ENCODE data around the gene SBK3.
A peak's percentile ranks its signal among the peaks of the same experiment; 100 is the strongest.
"Not testable (repeated sequence)": the region's sequence is repeated elsewhere in the genome, so short reads cannot be mapped to it uniquely, and the experiment has no call there.

SBK3 gene

GRCh38 chr19:55539090-55539984 is 6.0 kb downstream of the SBK3 start:
- DNase-seq = no peak

- no peak for DNase-seq
Measured at GRCh38 chr19:55538132-55538531, 7.2 kb downstream of the SBK3 start.

GRCh38 chr19:55537741-55538111 is 7.6 kb downstream of the SBK3 start:
- no peak for DNase-seq

GRCh38 chr19:55536951-55537740 is 8.2 kb downstream of the SBK3 start, which contains the start of gene SBK2:
TSS of gene SBK2 (minus strand) at chr19:55537133. CDS start at chr19:55536294, 839 bp downstream.
- DNase-seq = no peak

GRCh38 chr19:55536366-55536765 is 9.0 kb downstream of the SBK3 start:
- DNase-seq = no peak

DNA sequence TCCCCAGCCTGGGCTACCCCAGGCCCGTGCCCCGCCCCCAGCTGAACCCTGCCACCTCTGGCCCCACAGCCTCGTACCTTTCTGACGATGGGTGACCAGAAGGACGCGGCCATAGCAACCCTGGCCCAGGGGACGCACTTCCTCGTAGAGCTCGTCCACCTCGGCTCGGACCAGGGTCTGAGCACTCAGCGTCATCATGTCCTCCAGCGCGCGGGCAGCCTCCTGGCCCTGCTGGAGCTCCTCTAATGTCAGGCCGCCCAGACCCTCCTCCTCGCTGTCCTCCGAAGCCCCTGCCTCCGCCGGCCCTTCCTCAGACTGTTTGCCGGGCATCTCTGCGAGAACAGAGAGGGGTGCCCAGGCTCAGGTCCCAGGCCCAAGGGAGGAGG is 9.4 kb downstream of the SBK3 start:
- DNase-seq = no peak

GRCh38 chr19:55535173-55535964 is 10.0 kb downstream of the SBK3 start:
- DNase-seq = no peak

DNA sequence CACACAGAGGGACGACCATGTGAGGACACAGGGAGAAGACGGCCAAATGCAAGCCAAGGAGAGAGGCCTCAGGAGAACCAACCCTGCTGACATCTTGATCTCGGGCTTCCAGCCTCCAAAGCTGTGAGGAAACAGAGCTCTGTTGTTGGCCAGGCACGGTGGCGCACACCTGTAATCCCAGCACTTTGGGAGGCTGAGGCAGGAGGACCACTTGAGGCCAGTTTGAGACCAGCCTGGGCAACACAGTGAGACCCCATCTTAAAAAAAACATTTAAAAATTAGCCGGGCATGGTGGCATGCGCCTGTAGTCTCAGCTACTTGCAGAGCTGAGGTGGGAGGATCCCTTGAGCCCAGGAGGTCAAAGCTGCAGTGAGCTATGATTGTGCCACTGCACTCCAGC is 11.1 kb downstream of the SBK3 start:
- not testable (repeated sequence) for DNase-seq

DNA sequence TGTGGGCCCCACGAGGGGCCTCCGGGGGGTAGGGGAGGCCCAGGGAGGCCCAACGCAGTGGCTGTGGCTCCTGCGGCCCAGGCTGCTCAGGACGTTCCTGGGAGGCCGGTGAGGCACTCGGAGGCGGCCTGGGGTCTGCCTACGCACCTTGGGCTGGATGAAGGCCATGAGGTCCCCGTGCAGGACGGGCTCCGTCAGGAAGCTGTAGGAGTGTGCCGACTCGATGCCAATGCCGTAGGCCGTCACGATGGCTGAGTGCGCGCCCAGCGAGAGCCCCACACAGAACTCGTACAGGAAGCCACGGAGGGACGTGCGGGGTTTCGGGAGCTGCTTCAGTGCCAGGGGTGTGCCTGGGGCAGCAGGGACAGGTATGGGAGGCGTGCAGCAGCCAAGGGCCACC is 14.3 kb downstream of the SBK3 start:
- DNase-seq = no peak

- no peak for DNase-seq
Measured at GRCh38 chr19:55529636-55530234, 15.6 kb downstream of the SBK3 start.

DNA sequence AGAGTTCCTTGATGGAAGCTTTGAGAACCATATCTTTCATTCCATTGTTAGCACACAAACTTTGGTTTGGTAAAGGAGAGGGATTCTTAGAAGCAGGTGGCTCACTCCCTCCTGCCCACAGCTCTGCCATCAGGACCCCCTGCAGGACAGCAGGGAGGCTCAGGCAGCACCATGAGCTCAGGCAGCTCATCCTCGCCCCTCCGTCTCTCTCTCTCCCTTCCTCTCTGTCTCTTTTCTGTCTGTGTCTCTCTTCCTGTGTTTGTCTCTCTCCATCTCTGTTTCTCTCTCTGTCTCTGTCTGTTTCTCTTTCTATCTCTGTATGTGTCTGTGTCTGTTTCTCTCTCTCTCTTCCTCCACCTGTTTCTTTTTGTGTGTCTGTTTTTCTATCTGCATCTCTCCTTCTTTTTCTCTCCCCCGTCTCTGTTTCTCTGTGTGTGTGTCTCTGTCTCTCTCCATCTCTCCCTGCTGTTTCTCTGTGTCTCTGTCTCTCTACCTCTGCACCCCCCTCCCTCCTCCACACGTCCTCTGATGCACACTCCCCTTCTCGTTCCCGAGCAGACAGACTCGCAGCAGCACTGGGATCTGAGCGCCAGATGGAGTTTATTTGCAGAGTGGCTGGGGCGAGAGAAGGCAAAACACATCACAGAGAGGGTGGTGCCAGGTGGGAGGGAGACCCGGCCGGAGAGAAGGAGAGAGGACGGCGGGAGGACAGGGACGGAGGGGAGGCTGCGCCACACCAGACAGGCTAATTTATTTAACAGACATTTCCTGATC is 17.1 kb downstream of the SBK3 start:
- no peak for DNase-seq

GRCh38 chr19:55527197-55528029 is 17.9 kb downstream of the SBK3 start:
- no peak for DNase-seq

DNA sequence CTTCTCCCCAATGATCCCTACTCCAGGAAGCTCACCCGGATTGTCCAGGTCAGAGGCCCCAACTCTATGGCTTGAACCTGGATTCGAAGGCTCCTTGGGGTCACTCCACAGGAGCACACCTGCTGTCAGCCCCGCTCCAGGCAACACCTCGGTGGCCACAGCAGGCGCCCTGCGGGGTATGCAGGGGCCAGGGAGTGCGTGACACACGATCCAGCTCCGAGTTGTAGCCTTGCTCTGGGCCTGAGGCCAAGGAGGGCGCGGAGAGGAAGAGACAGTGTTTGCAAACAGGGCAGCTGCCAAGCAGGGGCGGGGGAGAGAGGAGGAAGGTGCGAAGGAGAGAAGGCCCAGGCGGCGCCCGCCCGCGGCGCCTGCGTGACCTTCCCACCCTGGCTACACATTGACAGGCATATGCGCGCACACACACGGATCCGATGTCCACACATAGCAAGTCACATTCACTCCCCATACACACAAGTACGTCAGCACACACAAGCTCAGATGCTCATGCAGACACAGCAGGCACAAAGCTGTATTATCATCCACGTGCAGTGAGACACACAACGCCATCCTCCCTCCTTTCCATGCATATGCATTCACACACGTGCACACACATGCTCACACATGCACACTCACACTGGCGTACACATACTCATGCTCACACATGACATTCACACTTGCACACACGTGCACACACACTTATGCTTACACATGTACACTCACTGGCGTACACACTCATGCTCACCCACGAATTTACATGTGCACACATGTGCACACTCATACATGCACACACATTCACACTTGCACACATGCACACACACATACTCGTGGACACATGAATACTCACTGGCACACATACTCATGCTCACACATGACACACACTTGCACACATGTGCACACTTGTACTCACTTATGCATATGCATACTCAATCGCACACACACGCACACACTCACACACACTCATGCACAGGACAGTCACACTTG is 18.8 kb downstream of the SBK3 start:
- DNase-seq = no peak

DNA sequence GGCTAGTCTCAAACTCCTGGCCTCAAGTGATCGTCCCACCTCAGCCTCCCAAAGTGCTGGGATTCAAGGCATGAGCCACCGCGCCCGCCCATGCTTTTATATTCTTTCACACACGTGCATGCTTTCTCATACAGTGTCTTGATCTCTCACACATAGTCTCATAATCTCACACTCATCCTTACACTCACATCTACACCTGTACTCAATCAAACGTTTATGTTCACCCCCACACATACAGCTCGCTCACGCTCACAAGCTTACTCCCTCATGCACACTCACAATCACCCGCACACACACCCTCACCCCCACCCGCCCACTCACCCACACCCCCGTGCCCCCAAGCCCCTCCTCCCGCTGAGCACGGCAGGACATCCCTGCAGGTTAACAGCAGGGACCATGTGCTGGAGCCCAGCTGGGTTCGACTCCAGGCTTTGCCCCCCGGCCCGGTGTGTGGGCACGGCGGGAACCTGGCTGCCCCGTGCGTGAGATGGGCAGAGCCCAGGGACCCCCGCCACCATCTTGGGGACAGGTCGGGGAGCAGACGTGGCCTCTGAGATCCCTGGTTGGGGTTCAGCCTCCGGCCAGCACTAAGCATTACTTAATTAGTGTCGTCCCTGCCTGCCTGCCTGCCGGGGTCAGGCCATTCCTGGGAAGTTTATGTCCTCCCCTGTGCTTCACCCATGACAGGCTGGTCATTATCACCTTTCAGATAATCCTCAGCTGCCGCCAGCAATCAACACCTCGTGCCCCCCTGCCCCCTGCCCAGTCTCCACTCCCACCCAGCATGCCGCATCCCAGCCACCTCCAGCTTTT is 19.8 kb downstream of the SBK3 start:
- DNase-seq = no peak

DNA sequence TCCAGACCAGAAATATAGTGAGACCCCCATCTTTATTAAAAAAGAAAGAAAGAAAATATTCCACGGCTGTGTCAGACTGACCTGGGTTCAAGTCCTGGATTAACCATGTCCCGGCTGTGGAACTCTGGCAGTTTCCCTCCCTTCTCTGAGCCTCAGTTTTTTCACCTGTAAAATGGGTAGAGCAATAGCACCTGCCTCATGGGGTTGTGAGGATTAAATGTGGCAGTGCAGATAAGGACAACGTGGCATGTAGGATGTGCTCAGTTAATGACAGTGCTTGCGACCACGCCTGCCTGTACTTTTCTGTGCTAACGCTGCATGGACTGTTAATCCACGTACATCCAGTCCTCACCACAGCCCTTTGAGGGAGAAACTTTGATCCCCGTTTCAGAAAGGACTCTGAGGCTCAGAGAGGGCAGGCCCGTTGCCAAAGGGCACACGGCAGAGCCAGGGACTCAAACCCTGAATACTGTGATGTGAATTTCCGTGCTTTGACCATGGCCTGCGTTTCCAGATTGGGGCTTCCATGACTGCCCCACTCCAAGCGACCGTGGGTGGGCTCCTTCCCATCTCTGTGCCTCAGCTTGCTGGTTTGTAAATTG is 24.6 kb downstream of the SBK3 start:
- DNase-seq = no peak

DNA sequence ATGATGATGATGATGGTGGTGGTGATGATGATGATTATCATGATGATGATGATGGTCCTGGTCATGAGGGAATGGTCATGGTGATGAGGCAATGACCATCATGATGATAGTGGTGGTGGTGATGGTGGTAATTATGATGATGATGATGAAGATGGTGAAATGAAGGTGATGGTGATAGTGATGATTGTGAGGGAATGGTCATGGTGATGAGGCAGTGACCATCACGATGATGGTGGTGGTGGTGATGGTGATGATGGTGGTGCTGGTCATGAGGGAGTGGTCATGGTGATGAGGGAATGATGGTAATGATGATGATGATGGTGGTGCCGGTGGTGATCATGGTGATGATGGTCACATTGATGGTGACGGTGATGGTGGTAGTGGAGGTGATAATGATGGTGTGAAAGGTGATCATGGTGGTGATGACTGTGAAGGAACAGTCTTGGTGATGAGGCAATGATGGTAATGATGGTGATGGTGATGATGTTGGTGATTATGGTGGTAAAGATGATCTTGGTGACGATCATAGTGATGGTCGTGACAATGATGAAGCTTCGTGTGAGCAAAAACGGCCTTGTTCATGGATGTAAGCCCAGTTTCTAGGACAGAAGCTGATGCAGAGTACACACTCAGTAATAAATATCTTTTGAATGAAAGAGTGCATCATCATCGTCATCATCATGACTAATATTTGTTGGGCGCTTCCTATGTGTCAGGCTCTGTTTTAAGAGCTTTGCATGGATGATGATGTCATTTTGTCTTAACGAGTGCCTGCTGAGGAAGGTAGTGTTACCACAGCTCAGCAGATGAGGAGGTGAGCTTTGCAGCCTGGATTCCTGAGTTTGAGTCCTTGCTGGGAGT is 25.7 kb downstream of the SBK3 start:
- no peak for DNase-seq

DNA sequence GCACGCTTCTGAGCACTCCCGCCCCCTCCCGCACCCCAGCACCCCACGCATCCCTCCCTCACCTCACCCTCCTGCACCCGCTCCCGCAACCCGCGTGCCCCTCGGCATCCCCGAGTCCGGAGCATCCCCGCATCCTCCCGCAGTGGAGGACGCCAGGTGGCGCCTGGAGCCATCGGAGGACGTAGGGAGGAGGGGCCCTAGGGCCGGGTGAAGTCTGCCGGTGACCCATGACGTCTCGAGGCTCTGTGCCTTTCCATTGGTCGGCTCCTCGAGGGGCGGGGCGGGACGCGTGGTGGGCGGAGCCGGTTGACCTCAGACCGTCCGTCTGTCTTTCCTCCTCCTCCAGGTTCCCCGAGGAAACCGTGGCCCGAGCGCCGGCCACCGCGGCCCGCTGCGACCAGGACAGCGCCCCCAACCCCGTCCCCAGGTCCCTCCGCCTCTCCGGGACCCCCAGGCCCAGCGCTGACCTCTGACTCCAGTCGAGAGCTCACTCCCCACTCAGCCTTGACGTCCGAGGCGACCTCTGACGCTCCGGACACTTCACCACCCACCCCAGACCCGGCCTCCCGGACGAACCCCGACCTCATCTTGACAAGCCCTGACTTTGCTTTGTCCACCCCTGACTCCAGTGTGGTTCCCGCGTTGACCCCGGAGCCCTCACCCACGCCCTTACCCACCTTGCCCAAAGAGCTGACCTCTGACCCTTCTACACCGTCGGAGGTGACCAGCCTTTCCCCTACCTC is 28.3 kb downstream of the SBK3 start:
- DNase-seq = peak; percentile 88
